ENCODE data around the gene PYM1. TPM values are rescaled to one million over a fixed set of nuclear protein-coding genes. Genes with fewer than 3 reads are reported as not detected.
"Not testable (repeated sequence)": the region's sequence is repeated elsewhere in the genome, so short reads cannot be mapped to it uniquely, and the experiment has no call there.

PYM1 gene
- total RNA-seq, 3 donors from 2014 or later (not counting 1 experiment from before 2014, with no cell fraction given): 18.5 to 21.2 (median 19.1) TPM

- ATAC-seq (no peak), DNase-seq (no peak)
- peaks cover 3% of the 10 kb centered on the region for H3K9me3 ChIP-seq (ENCODE audit: control insufficient read depth, insufficient read depth, low read length)
- TF ChIP-seq CTCF (IDR thresholded peaks at IDR 0.05): no peak
- Mint-ChIP-seq H3K9me3 (no peaks in the 10 kb centered on the region), H3K27me3 (ENCODE audit: low read depth in 2 of 2) (no peaks in the 10 kb centered on the region), H3K27ac (no peak overlapping the region), H3K4me3 (no peak overlapping the region), H3K4me1 (no peaks in the 10 kb centered on the region), H3K36me3 (no peaks in the 10 kb centered on the region)
- intact Hi-C loops (cut with micrococcal nuclease): no loop called here
- H3K4me1 ChIP-seq (ENCODE audit: control insufficient read depth, insufficient read depth, low read length): no peaks in the 10 kb centered on the region
- no peak overlapping the region for H3K27ac ChIP-seq (ENCODE audit: low read length)
- WGBS (ENCODE audit: insufficient coverage): 97% methylated on average over 2 of the region's 2 CpGs
- no peak overlapping the region for H3K4me3 ChIP-seq (ENCODE audit: low read length)
- no peaks in the 10 kb centered on the region for H3K27me3 ChIP-seq (ENCODE audit: control insufficient read depth, insufficient read depth, low read length)
- H3K36me3 ChIP-seq (ENCODE audit: control insufficient read depth, insufficient read depth, low read length): no peaks in the 10 kb centered on the region
These were observed 62.4 kb downstream of the PYM1 start for GRCh38 chr12:55865327-55865726.

GRCh38 chr12:55862931-55863330, 64.8 kb downstream of the PYM1 start:
- H3K4me1 Mint-ChIP-seq; H3K4me1 ChIP-seq (ENCODE audit: control insufficient read depth, insufficient read depth, low read length); H3K36me3 Mint-ChIP-seq; H3K27me3 Mint-ChIP-seq (ENCODE audit: low read depth in 2 of 2); H3K9me3 ChIP-seq (ENCODE audit: control insufficient read depth, insufficient read depth, low read length); H3K4me3 ChIP-seq (ENCODE audit: low read length); H3K27me3 ChIP-seq (ENCODE audit: control insufficient read depth, insufficient read depth, low read length); H3K36me3 ChIP-seq (ENCODE audit: control insufficient read depth, insufficient read depth, low read length); intact Hi-C loops (cut with micrococcal nuclease); DNase-seq; H3K4me3 Mint-ChIP-seq; H3K27ac ChIP-seq (ENCODE audit: low read length); H3K9me3 Mint-ChIP-seq; H3K27ac Mint-ChIP-seq; ATAC-seq: not testable (repeated sequence)
- WGBS (ENCODE audit: insufficient coverage): 93% methylated on average over 11 of the region's 13 CpGs

- Mint-ChIP-seq H3K27ac (no peak overlapping the region), H3K36me3 (no peaks in the 10 kb centered on the region), H3K9me3 (no peaks in the 10 kb centered on the region), H3K4me1 (no peaks in the 10 kb centered on the region), H3K4me3 (no peak overlapping the region), H3K27me3 (ENCODE audit: low read depth in 2 of 2) (no peaks in the 10 kb centered on the region)
- H3K4me1 ChIP-seq (ENCODE audit: control insufficient read depth, insufficient read depth, low read length): no peaks in the 10 kb centered on the region
- H3K4me3 ChIP-seq (ENCODE audit: low read length): no peak overlapping the region
- no peak overlapping the region for H3K27ac ChIP-seq (ENCODE audit: low read length)
- DNase-seq (no peak), ATAC-seq (no peak)
- H3K9me3 ChIP-seq (ENCODE audit: control insufficient read depth, insufficient read depth, low read length): peaks cover 3% of the 10 kb centered on the region
- H3K36me3 ChIP-seq (ENCODE audit: control insufficient read depth, insufficient read depth, low read length): no peaks in the 10 kb centered on the region
- no peak for TF ChIP-seq CTCF (IDR thresholded peaks at IDR 0.05)
- intact Hi-C loops (cut with micrococcal nuclease): no loop called here
- no peaks in the 10 kb centered on the region for H3K27me3 ChIP-seq (ENCODE audit: control insufficient read depth, insufficient read depth, low read length)
These were observed 65.4 kb downstream of the PYM1 start for GRCh38 chr12:55862286-55862685.

- H3K4me3 ChIP-seq (ENCODE audit: low read length): no peak overlapping the region
- no peak for ATAC-seq
- no peaks in the 10 kb centered on the region for H3K4me1 ChIP-seq (ENCODE audit: control insufficient read depth, insufficient read depth, low read length)
- DNase-seq: no peak
- WGBS (ENCODE audit: insufficient coverage): 89% methylated on average over 3 of the region's 3 CpGs
- no peak overlapping the region for H3K27ac ChIP-seq (ENCODE audit: low read length)
- H3K9me3 ChIP-seq (ENCODE audit: control insufficient read depth, insufficient read depth, low read length): peaks cover 3% of the 10 kb centered on the region
- H3K4me3 Mint-ChIP-seq: no peak overlapping the region
- H3K4me1 Mint-ChIP-seq: no peaks in the 10 kb centered on the region
- H3K27me3 Mint-ChIP-seq (ENCODE audit: low read depth in 2 of 2): no peaks in the 10 kb centered on the region
- no peak overlapping the region for H3K27ac Mint-ChIP-seq
- TF ChIP-seq CTCF (IDR thresholded peaks at IDR 0.05): no peak
- H3K27me3 ChIP-seq (ENCODE audit: control insufficient read depth, insufficient read depth, low read length): no peaks in the 10 kb centered on the region
- no peaks in the 10 kb centered on the region for H3K9me3 Mint-ChIP-seq
- no peaks in the 10 kb centered on the region for H3K36me3 Mint-ChIP-seq
- intact Hi-C loops (cut with micrococcal nuclease): no loop called here
- no peaks in the 10 kb centered on the region for H3K36me3 ChIP-seq (ENCODE audit: control insufficient read depth, insufficient read depth, low read length)
These were observed 65.8 kb downstream of the PYM1 start for GRCh38 chr12:55861871-55862270.
